HEK293 (cell line): ENCODE data around the gene SEPTIN7.

ENCODE experiments used
- HOXD13 ChIP-seq: sonication (generic); formaldehyde crosslinking; IDR thresholded peaks from 2 replicates; pipeline ENCODE4 v1.8.0; 2022; ENCODE audit warnings: missing genetic modification reagents, borderline replicate concordance
- SP2 ChIP-seq: fragments of 450-650 bp; formaldehyde crosslinking; IDR thresholded peaks from 2 replicates; pipeline ENCODE4 v1.5.1; 2016; ENCODE audit warnings: missing biosample characterization, missing genetic modification characterization
- YY2 ChIP-seq: fragments of 450-650 bp; formaldehyde crosslinking; IDR thresholded peaks from 2 replicates; pipeline ENCODE4 v1.5.1; 2016; ENCODE audit warnings: missing biosample characterization, missing genetic modification characterization
- ZBTB8A ChIP-seq: fragments of 450-650 bp; formaldehyde crosslinking; IDR thresholded peaks from 2 replicates; pipeline ENCODE4 v1.5.1; 2016; ENCODE audit warnings: missing biosample characterization, missing genetic modification characterization
- ZNF10 ChIP-seq: fragments of 450-650 bp; formaldehyde crosslinking; IDR thresholded peaks from 2 replicates; pipeline ENCODE4 v1.5.1; 2017; ENCODE audit warnings: missing biosample characterization, missing genetic modification characterization
- ZNF121 ChIP-seq: fragments of 450-650 bp; formaldehyde crosslinking; IDR thresholded peaks from 2 replicates; pipeline ENCODE4 v1.5.1; 2016; ENCODE audit warnings: missing biosample characterization, missing genetic modification characterization
- ZNF292 ChIP-seq: fragments of 450-650 bp; formaldehyde crosslinking; IDR thresholded peaks from 2 replicates; pipeline ENCODE4 v1.5.1; 2016; ENCODE audit warnings: low read depth, missing biosample characterization, missing genetic modification characterization, borderline replicate concordance
- ZNF558 ChIP-seq: fragments of 450-650 bp; formaldehyde crosslinking; IDR thresholded peaks from 2 replicates; pipeline ENCODE4 v1.5.1; 2016; ENCODE audit warnings: missing biosample characterization, missing genetic modification characterization
- ZNF621 ChIP-seq: fragments of 450-650 bp; formaldehyde crosslinking; IDR thresholded peaks from 2 replicates; pipeline ENCODE4 v1.5.1; 2017; ENCODE audit warnings: missing biosample characterization, missing genetic modification characterization
- ZNF639 ChIP-seq: fragments of 450-650 bp; formaldehyde crosslinking; IDR thresholded peaks from 2 replicates; pipeline ENCODE4 v1.5.1; 2016; ENCODE audit warnings: missing biosample characterization, missing genetic modification characterization
- ZNF791 ChIP-seq: fragments of 450-650 bp; formaldehyde crosslinking; IDR thresholded peaks from 2 replicates; pipeline ENCODE4 v1.5.1; 2016; ENCODE audit warnings: missing biosample characterization, missing genetic modification characterization
- ZNF792 ChIP-seq: fragments of 450-650 bp; formaldehyde crosslinking; IDR thresholded peaks from 2 replicates; pipeline ENCODE4 v1.5.1; 2016; ENCODE audit warnings: missing biosample characterization, missing genetic modification characterization
- TF ChIP-seq, protein P1 (sequence below): fragments of 450-650 bp; formaldehyde crosslinking; IDR thresholded peaks from 2 replicates; pipeline ENCODE4 v1.5.1; 2016; ENCODE audit warnings: missing biosample characterization, missing genetic modification characterization

DNA sequence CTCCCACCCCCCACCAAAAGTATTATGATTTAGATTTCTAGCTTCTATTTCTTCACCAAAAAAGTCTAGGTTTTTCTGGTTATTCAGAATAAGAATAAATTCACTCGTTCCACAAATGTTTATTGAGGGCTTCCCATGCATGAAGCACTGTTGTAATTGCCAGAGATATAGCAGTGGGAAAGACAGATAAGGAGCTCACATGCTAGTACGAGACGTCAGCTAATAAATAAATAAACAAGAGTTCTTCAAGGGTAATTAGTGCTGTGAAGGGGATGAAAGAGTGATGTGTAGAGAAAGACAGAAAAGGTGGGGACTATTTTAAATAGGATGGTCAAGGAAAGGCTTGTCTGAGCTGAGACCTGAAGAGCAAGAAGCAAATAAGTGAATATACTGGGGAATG, 38.1 kb upstream of the SEPTIN7 start:
- TF ChIP-seq YY2 (tag by site-specific recombination) (no peak), ZNF10 (no peak), ZNF621 (no peak), ZNF292 (no peak), ZNF558 (tag by site-specific recombination) (no peak), SP2 (tag by site-specific recombination) (no peak), ZNF791 (tag by site-specific recombination) (no peak), ZNF792 (tag by site-specific recombination) (no peak), ZBTB8A (tag by site-specific recombination) (no peak), ZNF121 (no peak), HOXD13 (CRISPR knock-in tag) (no peak), ZNF639 (tag by site-specific recombination) (no peak)
- TF ChIP-seq, protein P1, sequence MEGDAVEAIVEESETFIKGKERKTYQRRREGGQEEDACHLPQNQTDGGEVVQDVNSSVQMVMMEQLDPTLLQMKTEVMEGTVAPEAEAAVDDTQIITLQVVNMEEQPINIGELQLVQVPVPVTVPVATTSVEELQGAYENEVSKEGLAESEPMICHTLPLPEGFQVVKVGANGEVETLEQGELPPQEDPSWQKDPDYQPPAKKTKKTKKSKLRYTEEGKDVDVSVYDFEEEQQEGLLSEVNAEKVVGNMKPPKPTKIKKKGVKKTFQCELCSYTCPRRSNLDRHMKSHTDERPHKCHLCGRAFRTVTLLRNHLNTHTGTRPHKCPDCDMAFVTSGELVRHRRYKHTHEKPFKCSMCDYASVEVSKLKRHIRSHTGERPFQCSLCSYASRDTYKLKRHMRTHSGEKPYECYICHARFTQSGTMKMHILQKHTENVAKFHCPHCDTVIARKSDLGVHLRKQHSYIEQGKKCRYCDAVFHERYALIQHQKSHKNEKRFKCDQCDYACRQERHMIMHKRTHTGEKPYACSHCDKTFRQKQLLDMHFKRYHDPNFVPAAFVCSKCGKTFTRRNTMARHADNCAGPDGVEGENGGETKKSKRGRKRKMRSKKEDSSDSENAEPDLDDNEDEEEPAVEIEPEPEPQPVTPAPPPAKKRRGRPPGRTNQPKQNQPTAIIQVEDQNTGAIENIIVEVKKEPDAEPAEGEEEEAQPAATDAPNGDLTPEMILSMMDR (tag by site-specific recombination) = no peak
